Non-pigmented ciliary epithelial cell (primary cell): Measurements from ENCODE around the gene GDPGP1.
"Not testable (repeated sequence)": the region's sequence is repeated elsewhere in the genome, so short reads cannot be mapped to it uniquely, and the experiment has no call there.

Experiments used
- DNase-seq: peaks from one replicate; pipeline ENCODE4 v3.0.0-alpha.2; 2010; ENCODE audit warnings: low read depth

GDPGP1 gene

DNA sequence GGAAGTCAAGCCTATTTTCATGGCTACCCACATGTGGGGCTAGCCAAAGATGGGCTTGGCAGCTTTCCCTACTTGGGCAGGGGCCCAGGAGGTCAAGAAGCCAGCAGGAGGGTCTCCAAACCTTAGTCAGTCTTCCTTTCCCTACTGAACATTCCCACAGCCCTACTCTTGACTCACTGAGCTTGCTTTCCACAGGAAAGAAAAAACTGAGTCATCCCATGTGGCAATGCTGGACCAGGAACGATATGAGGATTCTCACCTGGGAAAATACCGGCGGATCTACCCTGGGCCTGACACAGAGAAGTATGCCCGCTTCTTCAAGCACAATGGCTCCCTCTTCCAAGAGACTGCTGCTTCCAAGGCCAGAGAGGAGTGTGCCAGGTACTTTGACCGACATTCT is 27.8 kb downstream of the GDPGP1 start:
- no peak for DNase-seq

DNA sequence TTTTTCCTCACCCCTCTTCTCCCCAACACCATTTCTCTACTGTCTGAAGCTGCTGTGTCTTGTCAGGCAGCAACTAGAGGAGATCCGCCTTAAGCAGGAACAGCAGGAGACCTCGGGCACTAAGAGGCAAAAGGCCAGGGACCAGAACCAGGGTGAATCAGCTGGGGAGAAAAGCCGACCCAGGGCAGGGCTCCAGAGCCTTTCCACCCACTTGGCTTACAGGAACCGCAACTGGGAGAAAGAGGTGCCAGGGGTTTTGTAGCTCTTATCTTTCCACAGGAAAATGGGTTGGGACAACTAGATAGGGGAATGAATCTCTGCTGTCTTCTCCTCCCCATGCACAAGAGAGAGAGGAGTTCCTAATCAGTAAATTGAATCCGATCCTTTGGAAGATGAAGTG is 28.4 kb downstream of the GDPGP1 start:
- DNase-seq: no peak

GRCh38 chr15:90264671-90265070 is 30.7 kb downstream of the GDPGP1 start:
- no peak for DNase-seq

GRCh38 chr15:90265271-90266060 is 31.5 kb downstream of the GDPGP1 start, which contains the start of gene NGRN:
NGRN (plus strand) TSS chr15:90265672; CDS start chr15:90265713, 41 bp downstream.
- DNase-seq: peak; percentile 59

DNA sequence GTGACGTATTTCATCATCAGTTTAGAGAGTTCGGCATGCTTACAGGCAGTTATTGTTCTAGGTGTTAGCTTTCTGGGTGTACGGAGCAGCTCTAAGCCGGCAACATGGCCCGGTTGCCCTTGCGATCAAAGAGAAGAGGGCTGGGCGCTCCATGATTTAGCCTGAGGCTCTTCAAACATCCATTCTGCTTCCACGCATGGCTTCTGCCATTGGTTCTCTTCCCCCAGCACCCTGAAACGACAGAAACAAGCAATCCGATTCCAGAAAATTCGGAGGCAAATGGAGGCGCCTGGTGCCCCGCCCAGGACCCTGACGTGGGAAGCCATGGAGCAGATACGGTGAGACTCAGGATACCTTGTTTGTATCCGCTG is 32.0 kb downstream of the GDPGP1 start:
- DNase-seq: no peak

GRCh38 chr15:90266485-90266884 is 32.5 kb downstream of the GDPGP1 start:
- DNase-seq: no peak

DNA sequence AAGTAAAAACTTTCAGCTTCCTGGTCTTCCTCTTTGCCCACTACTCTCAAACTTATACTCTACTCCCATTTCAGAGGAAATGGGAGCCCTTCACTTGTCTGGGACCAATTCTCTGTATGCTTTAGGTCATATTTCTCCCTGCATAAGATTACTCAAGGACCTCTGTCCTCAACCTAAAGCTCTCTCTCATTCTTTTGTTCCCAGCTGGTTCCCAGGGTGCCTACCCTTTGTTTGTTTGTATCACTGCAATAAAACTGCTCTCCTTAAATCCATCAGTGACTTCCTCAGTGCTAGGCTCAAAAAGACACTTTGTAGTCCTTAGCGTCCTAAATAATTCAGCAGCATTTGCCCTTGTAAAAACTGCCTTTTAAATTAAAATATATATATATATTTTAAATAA is 34.4 kb downstream of the GDPGP1 start:
- no peak for DNase-seq

DNA sequence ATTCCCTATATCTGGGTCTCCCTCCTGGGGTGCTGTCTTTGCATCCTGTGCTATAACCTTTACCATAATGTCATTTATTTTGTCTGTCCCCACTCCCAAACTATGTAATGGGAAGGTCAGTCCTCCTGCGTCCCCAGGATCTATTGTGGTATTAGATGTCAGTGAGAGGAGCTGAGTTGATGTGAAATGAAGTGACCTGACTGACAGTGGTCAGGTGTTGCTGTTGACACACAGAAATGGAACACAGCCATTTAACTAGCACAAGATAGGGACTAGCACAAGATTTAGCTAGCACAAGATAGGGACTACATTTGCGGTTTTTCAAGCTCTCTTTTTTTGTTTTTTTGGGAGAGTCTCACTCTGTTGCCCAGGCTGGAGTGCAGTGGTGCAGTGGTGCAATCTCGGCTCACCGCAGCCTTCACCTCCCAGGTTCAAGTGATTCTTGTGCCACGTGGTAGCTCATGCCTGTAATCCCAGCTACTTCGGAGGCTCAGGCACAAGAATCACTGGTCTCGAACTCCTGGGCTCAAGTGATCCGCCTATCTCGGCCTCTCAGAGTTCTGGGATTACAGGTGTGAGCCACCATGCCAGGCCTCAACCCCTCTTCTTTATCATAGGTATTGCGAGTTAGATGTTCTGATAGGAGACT is 36.6 kb downstream of the GDPGP1 start:
- DNase-seq: no peak

GRCh38 chr15:90271459-90272166 is 37.6 kb downstream of the GDPGP1 start:
- DNase-seq: no peak

DNA sequence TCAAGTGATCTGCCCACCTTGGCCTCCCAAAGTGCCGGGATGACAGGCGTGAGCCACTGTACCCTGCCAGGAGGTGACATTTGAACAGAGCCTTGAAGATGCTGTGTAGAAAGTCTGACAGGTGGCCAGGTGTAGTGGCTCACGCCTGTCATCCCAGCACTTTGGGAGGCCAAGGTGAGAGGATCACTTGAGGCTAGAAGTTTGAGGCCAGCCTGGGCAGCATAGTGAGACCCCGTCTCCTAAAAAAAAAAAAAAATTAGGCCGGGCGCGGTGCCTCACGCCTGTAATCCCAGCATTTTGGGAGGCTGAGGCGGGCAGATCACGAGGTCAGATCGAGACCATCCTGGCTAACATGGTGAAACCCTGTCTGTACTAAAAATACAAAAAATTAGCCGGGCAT is 44.5 kb downstream of the GDPGP1 start:
- not testable (repeated sequence) for DNase-seq

DNA sequence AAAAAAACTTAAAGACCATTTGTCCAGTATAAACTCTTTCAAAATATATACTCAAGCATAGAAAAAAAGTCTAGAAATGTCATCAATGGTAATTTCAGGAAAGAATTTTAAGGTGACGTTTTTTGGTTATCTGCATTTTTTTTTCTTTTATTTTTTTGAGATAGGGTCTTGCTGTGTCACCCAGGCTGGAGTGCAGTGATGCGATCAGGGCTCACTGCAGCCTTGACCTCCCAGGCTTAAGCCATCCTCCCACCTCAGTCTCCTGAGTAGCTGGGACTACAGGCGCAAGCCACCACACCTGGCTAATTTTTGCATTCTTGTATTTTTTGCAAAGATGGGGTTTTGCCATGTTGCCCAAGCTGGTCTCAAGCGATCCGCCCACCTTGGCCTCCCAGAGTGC is 46.7 kb downstream of the GDPGP1 start:
- not testable (repeated sequence) for DNase-seq

GRCh38 chr15:90281637-90282036 is 47.6 kb downstream of the GDPGP1 start:
- not testable (repeated sequence) for DNase-seq

DNA sequence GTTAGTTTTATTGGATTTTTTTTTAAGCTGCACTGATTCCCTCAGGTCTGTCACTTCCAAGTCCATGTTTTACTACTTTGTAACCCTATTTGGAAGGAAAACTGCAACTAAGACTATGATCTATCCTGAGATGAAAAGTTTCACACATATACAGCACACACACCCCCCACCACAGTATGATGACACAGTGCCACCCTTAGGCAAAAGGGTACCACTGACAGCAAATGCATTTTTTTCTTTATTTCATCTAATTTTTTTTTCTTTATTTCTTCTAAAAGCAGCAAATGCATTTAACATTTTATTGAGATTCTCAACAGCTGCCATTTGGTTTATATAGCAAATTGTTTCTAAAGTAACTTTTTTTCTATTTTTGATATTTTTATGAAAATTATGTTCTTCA is 52.7 kb downstream of the GDPGP1 start:
- DNase-seq: no peak

- no peak for DNase-seq
Observed at GRCh38 chr15:90287101-90287500, 53.1 kb downstream of the GDPGP1 start.

DNA sequence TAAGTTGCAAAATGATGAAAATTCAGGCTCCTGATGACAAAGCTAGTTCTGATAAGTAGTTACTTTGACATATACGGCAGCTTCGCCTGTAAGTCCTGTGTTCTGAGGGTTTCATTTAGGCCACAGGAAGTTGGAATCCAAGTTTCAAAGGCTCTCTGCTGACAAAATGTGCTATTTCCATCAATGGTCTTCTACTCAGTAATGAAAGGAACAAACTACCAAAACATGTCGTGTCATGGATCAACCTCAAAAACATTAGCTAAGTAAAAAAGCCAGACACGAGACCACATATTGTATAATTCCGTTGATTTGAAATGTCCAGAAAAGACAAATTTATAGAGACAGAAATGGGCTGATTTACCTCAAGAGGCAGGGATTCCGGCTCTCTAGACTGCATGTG is 53.9 kb downstream of the GDPGP1 start:
- DNase-seq: no peak

DNA sequence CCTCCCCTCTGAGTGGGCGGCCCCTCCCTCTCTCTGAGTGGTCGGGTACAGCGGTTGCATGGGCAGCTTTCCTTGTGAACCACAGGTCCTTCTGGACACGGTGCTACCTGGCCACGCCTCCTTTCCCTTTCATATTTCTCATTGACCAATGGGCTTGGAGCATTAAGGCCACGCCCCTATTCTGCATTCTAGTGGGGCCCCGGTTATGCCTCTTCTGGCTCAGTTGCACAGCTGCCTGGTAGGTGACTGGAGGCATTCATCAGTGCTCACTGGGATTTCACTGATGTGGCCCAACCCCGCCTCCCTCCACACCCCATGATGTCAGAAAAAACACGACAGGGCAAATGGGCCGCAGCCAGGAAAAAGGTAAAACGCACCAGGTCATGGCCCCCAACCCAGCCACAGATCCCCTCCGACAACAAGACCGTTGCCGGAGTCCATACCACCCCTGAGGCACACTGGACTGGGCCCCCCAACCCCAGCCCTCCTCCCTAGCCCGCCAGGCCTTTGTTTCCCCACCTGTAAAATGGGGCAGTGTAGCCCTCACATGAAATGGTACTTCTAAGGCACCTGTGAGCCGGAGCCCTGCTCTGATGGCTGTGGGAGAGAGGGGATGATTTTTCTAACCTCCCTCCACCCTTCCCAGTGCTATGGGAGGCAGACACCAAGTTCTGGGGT is 57.8 kb downstream of the GDPGP1 start:
- no peak for DNase-seq

- not testable (repeated sequence) for DNase-seq
Observed at GRCh38 chr15:90293040-90293810, 59.2 kb downstream of the GDPGP1 start.

DNA sequence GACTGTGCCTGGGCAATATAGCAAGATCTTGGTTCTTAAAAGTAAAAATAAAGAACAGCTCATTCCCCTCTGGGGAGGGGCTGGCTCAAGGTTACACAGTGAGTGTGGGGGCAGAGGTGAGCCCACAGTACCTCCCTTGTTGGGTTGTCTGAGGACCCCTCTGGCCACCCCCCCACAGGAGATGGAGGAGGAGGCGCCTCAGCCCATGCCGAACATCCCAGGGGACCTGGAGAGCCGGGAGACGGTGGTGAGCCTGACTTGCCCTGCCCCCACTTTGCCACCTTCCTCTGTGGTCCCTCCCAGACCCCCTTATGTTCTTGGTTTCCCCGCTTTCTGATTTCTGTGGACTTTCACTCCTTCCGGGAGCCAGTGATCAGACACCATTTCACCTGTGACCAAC is 60.1 kb downstream of the GDPGP1 start:
- DNase-seq: no peak

DNA sequence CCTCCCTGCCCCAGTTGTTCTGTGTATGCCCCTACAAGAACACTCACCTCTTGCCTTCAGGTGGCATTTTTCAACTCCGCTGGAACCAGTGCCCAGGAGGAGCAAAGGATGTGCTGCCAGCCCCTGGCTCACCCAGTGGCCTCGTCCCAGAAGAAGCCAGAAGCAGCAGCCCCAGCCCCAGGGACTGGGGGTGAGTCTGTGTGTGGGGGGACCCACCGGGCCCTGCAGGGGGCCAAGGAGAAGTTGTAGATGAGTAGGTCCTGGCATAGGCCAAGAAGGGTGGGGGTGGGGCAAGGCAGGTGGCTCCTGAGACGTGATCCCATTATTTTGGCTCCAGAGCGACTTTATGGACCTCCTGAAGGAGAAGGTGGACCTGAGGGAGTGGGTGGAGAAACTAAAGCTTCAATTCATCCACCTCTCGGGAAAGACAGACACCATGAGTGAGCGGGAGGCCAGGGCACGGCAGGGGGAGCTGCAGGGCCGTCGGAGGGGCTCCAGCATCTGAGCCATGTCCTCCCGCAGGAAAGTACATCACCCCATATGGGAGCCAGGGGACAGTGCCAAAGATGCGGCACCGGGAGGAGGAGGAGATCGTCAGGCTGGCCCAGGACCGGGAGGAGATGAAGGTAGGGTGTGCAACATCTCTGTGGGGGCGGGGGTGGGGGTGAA is 60.7 kb downstream of the GDPGP1 start:
- DNase-seq: no peak

GRCh38 chr15:90295270-90295648 is 61.2 kb downstream of the GDPGP1 start:
- DNase-seq: no peak
